Stomach smooth muscle (tissue), 2 donors: ENCODE results near the gene PRG2.

Experiments
- H3K27ac ChIP-seq: one replicate; pipeline ENCODE4 v1.7.0; 2013; ENCODE audit warnings: mild to moderate bottlenecking, low read length, inconsistent platforms
- H3K27me3 ChIP-seq, 2 donors: one replicate each; pipeline ENCODE4 v1.7.0; 2013; ENCODE audit warnings: low read length in 2 of 2; ENCODE audit not compliant: insufficient read depth in 2 of 2, control insufficient read depth in 1 of 2
- H3K36me3 ChIP-seq, 2 donors: one replicate each; pipeline ENCODE4 v1.7.0; 2013; ENCODE audit warnings: low read length in 2 of 2; ENCODE audit not compliant: control insufficient read depth in 2 of 2, insufficient read depth in 2 of 2
- H3K4me1 ChIP-seq: one replicate; pipeline ENCODE4 v1.7.0; 2013; ENCODE audit warnings: low read length; ENCODE audit not compliant: control insufficient read depth, insufficient read depth
- H3K4me3 ChIP-seq, 2 donors: one replicate each; pipeline ENCODE4 v1.7.0; 2013; ENCODE audit warnings: low read length in 2 of 2
- H3K9ac ChIP-seq, 2 donors: one replicate each; pipeline ENCODE4 v1.7.0; 2013; ENCODE audit warnings: low read length in 2 of 2, mild to moderate bottlenecking in 1 of 2
- H3K9me3 ChIP-seq, 2 donors: one replicate each; pipeline ENCODE4 v1.7.0; 2013; ENCODE audit warnings: low read length in 2 of 2; ENCODE audit not compliant: control insufficient read depth in 2 of 2
- donor health status: healthy.
- donor health status: Pancreatic carcinoma.

The PRG2 gene

GRCh38 chr11:57419146-57419545 is 28.7 kb upstream of the PRG2 start:
- H3K4me1 ChIP-seq: peaks cover 4% of the 10 kb centered on the region
- no peak overlapping the region for H3K4me3 ChIP-seq
- no peak overlapping the region for H3K27ac ChIP-seq
- no peaks in the 10 kb centered on the region for H3K27me3 ChIP-seq
- H3K9ac ChIP-seq: no peak overlapping the region
- H3K9me3 ChIP-seq: no peaks in the 10 kb centered on the region
- H3K36me3 ChIP-seq: peaks cover 40 to 50% of the 10 kb centered on the region in 2 donors

- peaks cover 40 to 56% of the 10 kb centered on the region in 2 donors for H3K36me3 ChIP-seq
- H3K27ac ChIP-seq: no peak overlapping the region
- H3K27me3 ChIP-seq: no peaks in the 10 kb centered on the region
- H3K4me3 ChIP-seq: no peak overlapping the region
- no peak overlapping the region for H3K9ac ChIP-seq
- peaks cover 2% of the 10 kb centered on the region for H3K4me1 ChIP-seq
- no peaks in the 10 kb centered on the region for H3K9me3 ChIP-seq
Observed at GRCh38 chr11:57418131-57418530, 27.7 kb upstream of the PRG2 start.

- H3K27ac ChIP-seq: no peak overlapping the region
- no peak overlapping the region for H3K9ac ChIP-seq
- peaks cover 40 to 56% of the 10 kb centered on the region in 2 donors for H3K36me3 ChIP-seq
- peaks cover 2% of the 10 kb centered on the region for H3K4me1 ChIP-seq
- H3K9me3 ChIP-seq: no peaks in the 10 kb centered on the region
- no peaks in the 10 kb centered on the region for H3K27me3 ChIP-seq
- no peak overlapping the region for H3K4me3 ChIP-seq
Observed at GRCh38 chr11:57417056-57417455, 26.6 kb upstream of the PRG2 start.

- Histone ChIP-seq H3K36me3 (peaks cover 40 to 53% of the 10 kb centered on the region in 2 donors), H3K4me3 (no peak overlapping the region), H3K9me3 (no peaks in the 10 kb centered on the region), H3K27me3 (no peaks in the 10 kb centered on the region), H3K27ac (no peak overlapping the region), H3K4me1 (peaks cover 2% of the 10 kb centered on the region), H3K9ac (no peak overlapping the region)
Observed at GRCh38 chr11:57416436-57416835, 26.0 kb upstream of the PRG2 start.

GRCh38 chr11:57414612-57415212 is 24.3 kb upstream of the PRG2 start:
- H3K9me3 ChIP-seq: no peaks in the 10 kb centered on the region
- H3K9ac ChIP-seq: no peak overlapping the region
- H3K4me3 ChIP-seq: no peak overlapping the region
- H3K27me3 ChIP-seq: no peaks in the 10 kb centered on the region
- H3K4me1 ChIP-seq: no peaks in the 10 kb centered on the region
- H3K36me3 ChIP-seq: peaks cover 40 to 52% of the 10 kb centered on the region in 2 donors
- no peak overlapping the region for H3K27ac ChIP-seq

GRCh38 chr11:57413681-57414080 is 23.2 kb upstream of the PRG2 start:
- no peaks in the 10 kb centered on the region for H3K4me1 ChIP-seq
- H3K4me3 ChIP-seq: no peak overlapping the region
- no peak overlapping the region for H3K27ac ChIP-seq
- H3K9ac ChIP-seq: no peak overlapping the region
- no peaks in the 10 kb centered on the region for H3K27me3 ChIP-seq
- peaks cover 47 to 60% of the 10 kb centered on the region in 2 donors for H3K36me3 ChIP-seq
- no peaks in the 10 kb centered on the region for H3K9me3 ChIP-seq

- Histone ChIP-seq H3K4me3 (no peak overlapping the region), H3K9ac (no peak overlapping the region), H3K4me1 (no peaks in the 10 kb centered on the region), H3K27ac (no peak overlapping the region), H3K9me3 (no peaks in the 10 kb centered on the region), H3K36me3 (peaks cover 41 to 55% of the 10 kb centered on the region in 2 donors), H3K27me3 (no peaks in the 10 kb centered on the region)
Observed at GRCh38 chr11:57410287-57410686, 19.8 kb upstream of the PRG2 start.

- Histone ChIP-seq H3K27me3 (no peaks in the 10 kb centered on the region), H3K9me3 (no peaks in the 10 kb centered on the region), H3K9ac (no peak overlapping the region), H3K27ac (no peak overlapping the region), H3K4me1 (no peaks in the 10 kb centered on the region), H3K36me3 (peaks cover 34 to 48% of the 10 kb centered on the region in 2 donors), H3K4me3 (no peak overlapping the region)
Observed at GRCh38 chr11:57409321-57410100, 19.1 kb upstream of the PRG2 start.

GRCh38 chr11:57408771-57409170 is 18.3 kb upstream of the PRG2 start:
- peaks cover 32 to 41% of the 10 kb centered on the region in 2 donors for H3K36me3 ChIP-seq
- no peak overlapping the region for H3K4me3 ChIP-seq
- no peak overlapping the region for H3K9ac ChIP-seq
- no peaks in the 10 kb centered on the region for H3K9me3 ChIP-seq
- no peak overlapping the region for H3K27ac ChIP-seq
- no peaks in the 10 kb centered on the region for H3K27me3 ChIP-seq
- no peaks in the 10 kb centered on the region for H3K4me1 ChIP-seq

GRCh38 chr11:57407941-57408475 is 17.6 kb upstream of the PRG2 start:
- Histone ChIP-seq H3K36me3 (peaks cover 32 to 36% of the 10 kb centered on the region in 2 donors), H3K4me1 (no peaks in the 10 kb centered on the region), H3K9me3 (no peaks in the 10 kb centered on the region), H3K4me3 (no peak overlapping the region), H3K27me3 (no peaks in the 10 kb centered on the region), H3K27ac (no peak overlapping the region), H3K9ac (no peak overlapping the region)
